Measurements from ENCODE around the gene BAG5.

The BAG5 gene

DNA sequence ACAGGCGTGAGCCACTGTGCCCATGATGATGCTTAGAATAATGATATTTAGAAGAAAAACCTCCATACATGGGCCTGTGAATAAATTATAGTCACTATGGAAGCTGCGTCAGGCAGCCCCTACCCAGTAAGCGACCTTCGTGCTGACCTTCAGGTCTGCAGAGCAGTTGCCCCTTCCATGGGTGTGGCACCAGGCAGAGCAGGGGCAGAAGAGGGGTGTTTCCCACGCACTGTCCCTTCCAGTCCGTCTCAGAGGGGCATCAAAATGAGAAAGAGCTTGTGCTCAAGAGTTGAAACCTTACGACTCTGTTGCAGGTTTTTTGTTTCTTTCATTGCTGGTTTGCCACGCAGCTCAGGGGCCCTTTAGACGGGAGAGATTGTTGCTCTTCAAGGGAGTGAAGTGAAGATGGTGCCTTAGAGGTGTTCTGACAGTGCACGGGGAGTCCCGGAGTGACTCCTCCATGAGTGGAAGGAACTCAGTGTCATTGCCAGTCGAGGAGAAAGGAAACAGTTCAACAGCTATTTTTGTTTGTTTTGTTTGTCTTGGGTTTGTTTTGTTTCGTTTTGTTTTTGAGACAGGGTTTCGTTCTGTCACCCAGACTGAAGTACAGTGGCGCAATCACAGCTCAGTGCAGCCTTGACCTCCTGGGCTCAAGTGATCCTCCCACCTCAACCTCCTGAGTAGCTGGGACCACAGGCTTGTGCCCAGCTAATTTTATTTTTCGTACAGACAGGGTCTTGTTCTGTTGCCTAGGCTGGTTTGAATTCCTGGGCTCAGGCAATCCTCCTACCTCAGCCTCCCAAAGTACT is 53.7 kb downstream of the BAG5 start:
- ChIA-PET POLR2A (no interaction called here), CTCF (interaction anchor here (1.1 to 12.9 kb wide), 4 partner anchors 8 to 38 kb away, joined by 5 to 175 read pairs (median 30); no protein-coding TSS in a partner anchor)
- TF ChIP-seq, protein P1, sequence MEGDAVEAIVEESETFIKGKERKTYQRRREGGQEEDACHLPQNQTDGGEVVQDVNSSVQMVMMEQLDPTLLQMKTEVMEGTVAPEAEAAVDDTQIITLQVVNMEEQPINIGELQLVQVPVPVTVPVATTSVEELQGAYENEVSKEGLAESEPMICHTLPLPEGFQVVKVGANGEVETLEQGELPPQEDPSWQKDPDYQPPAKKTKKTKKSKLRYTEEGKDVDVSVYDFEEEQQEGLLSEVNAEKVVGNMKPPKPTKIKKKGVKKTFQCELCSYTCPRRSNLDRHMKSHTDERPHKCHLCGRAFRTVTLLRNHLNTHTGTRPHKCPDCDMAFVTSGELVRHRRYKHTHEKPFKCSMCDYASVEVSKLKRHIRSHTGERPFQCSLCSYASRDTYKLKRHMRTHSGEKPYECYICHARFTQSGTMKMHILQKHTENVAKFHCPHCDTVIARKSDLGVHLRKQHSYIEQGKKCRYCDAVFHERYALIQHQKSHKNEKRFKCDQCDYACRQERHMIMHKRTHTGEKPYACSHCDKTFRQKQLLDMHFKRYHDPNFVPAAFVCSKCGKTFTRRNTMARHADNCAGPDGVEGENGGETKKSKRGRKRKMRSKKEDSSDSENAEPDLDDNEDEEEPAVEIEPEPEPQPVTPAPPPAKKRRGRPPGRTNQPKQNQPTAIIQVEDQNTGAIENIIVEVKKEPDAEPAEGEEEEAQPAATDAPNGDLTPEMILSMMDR (IDR thresholded peaks at IDR 0.05; ENCODE audit: insufficient read depth, low read length, missing control alignments): no peak
- no peak for DNase-seq (ENCODE audit: low read depth, low spot score)
- H3K4me3 ChIP-seq (ENCODE audit: low read depth, low read length): no peak overlapping the region

DNA sequence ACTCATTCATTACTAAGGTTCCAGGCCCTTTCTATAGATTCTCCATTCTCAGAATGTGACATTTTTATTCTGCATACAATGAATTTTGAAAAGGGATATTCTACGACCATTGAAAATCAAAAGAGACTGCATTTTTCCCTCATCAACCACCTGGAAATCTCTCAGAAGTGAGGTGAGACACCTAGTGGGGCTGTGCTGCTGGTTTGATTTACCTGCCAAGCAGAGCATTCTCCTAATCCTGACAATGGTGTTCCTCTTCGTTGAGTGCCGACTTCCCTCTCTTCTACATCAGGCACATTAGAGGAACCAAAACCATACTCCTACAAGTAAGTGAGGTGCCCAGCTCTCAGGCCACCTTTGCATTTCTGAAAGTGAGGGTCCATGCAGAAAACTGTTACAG is 54.7 kb downstream of the BAG5 start:
- POLR2A ChIA-PET: no interaction called here
- no peak for DNase-seq (ENCODE audit: low read depth, low spot score)
- TF ChIP-seq, protein P1 (IDR thresholded peaks at IDR 0.05; ENCODE audit: insufficient read depth, low read length, missing control alignments): no peak
- H3K4me3 ChIP-seq (ENCODE audit: low read depth, low read length): no peak overlapping the region
- CTCF ChIA-PET: interaction anchor here (3.3 to 12.9 kb wide), 3 partner anchors 7 to 39 kb away, joined by 30 to 175 read pairs (median 31); no protein-coding TSS in a partner anchor

All from AG04449 (cell line).